Measurements from ENCODE around the gene TMEM164.

Gene TMEM164

DNA sequence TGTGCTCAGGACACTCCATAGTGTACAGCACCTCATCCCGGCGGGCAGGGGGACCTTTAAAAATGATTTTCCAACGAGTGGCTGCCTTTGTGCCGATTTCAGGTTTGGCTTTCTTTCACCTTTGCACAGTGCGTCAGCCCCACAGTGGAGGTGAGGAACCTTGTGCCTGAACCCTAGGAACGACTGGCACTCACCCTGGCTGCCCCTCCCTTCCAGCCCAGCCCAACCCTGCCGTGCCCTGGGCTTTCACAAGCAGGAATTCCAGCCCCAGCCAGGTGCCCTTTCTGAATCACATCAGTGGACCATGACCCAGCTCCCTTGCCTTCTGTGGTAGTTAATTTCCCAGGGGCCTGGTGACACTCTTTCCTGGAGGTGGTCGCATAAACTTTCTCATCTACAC is 1.3 kb downstream of the TMEM164 start:
- DNase-seq = no peak

DNA sequence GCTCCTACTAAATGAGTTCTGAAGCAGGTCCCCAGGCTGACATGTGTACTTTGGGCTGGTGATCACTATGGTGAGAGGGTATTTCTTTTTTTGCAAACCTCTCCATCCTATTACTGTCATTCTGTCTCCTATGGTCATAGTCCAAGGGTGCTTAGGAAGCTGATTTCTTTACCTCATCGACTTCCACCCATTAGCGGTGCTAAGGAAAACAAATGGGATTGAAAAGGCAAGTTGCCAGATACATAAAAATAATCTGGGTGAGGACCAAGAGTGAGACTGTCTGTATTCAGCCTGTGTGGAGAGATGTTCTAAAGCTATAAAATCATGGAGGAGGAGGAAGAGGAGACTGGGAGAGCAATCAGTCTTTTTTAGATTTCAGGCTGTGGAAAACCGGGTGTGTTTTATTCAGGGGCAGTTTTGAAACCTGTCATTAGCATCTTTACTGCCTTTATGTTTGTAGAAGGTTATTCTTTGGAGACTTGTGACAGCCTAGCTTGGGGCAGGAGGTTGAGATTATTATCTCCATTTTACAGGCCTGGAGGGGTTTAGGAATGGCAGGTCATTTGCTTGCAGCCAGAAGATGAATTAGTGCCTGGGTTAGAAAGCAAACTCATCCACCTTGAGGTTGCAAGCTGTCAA is 1.9 kb downstream of the TMEM164 start:
- DNase-seq = no peak

DNA sequence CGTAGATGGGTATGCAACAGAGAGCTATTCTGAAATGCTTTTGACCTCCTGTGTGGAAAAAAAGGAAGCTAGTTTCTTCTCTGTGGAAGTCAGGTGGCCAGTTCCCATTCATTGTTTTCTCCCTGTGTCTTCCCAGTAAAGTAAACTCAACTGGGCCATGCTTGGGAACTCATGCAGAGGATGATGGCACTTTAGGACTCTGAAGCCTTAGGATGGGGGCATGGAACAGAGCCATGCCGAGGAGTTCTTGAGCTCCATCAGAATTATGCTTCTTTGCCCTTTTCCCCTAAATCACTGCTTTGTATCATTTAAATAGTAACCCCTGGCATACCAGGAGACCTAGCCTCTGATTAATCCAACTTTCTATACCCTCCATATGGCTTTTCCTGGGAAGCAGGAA is 3.2 kb downstream of the TMEM164 start:
- DNase-seq = no peak

DNA sequence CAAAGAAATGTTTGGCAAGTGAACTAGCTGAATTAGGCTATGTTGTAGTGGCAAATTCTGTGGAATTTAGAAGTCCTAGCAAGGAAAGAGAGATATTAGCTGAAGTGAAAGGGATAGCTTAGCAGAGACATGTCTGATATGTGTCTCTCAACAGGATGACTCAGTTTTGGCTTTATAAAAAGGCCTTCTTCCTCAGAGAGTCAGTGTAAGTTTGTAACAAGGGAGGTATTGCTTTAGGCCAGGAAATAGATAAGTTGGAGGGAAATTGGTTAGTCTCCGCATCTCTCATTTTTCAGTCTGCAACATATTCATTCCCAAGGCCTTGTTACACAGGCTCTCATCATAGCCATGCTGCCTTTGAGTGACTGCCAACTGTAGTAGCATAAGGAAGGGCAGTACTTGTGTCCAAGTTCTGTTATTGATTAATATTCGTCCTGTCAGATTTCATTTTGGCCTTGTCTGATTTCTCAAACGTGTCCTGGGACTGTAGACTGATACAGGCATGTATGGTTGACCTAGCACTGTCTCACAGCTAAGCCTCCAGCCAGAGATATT is 4.0 kb downstream of the TMEM164 start:
- no peak for DNase-seq

DNA sequence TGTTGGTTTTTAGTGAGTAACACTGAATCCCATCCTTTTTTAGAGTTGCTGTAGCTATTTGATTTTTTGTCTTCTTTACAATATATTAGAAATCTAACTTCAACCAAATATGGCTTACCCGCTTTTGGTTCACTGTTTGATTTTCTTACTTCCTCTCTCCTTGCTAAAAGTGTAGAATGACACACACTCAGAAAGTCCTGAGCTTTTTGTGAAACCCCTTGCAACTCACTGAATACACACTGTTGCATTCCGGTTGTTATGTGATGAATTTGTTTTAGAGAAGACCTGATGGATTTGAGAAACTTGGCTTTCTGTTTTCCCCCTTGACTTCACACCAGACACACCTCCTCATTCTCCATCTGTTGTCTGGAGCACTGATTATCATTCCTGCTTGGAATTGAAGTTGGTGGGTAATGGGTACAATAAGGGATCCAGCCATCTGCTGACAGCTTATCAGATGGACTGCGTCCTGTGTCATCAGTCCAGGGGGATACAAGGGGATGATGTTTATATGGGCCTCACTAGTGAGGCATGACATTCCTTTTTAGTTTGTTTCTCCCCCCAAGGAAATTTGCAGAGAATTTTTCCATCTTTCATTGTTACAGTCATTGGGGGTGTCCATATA is 5.2 kb downstream of the TMEM164 start:
- no peak for DNase-seq

DNA sequence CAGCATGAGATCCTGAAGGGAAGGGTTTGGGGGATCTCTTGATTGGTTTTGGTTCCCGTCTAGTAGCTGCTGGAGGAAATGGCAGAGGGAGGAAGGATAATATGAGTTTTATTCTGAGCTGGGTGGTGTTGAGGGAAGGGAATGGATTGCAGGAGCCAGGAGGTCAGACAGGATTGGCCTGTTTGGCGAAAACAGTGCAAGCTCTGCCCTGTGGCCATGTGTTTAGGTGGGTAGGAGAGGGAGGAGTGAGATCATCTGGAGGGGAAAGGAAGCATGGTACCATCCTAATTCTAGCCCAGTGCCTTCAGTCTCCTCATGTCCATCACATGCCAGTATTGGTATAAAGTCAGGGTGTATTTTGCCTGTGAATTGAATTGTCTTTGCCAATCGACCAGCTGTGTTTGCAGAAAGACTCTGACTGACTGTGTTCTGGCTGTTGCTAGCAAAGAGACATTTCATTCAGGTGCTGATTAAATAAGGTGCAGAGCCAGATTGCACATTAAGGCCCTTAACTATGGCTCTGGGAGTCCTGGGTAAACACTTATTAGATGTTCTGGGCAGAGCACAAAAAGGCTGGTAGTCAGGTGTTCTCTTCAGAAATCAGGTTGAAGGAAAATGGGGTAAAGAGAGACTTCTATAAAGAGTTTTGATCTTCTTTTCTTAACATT is 10.0 kb downstream of the TMEM164 start:
- no peak for DNase-seq

DNA sequence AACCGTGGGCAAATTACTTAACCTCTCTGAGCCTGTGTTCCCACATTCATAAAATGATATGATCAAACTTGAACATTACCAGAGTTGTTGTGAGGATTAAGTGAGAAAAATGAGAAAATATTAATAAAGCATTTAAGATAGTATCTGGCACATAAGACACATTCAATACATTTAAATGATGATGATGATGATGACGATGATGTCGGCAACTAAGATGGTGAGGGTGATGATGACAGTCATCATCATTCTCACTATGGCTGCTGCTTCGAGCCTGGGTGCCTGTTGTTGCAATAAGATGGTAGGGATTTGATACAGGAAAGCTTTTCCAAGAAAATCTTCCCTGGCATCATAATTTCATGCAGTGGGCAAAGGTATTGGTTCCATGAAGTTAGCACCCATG is 11.1 kb downstream of the TMEM164 start:
- DNase-seq = no peak

DNA sequence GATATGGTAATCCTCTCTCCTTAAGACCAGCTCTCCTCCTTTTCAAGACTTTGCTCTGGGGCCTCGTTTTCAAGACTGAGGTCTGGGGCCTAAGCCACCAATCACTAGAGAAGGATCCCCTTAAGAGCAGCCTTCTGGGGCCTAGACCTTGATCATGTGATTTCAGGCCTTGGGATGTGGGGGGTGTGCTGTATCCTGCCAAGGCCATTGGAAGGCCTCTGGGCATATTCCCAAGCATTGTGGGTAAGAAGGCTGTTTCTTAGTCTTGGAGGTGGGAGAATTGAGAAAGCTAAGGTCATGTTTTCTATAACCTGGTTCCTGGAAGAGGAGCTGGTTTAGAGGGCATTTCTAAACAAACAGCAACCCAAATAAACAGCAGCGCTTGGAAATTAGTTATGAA is 12.1 kb downstream of the TMEM164 start:
- no peak for DNase-seq

DNA sequence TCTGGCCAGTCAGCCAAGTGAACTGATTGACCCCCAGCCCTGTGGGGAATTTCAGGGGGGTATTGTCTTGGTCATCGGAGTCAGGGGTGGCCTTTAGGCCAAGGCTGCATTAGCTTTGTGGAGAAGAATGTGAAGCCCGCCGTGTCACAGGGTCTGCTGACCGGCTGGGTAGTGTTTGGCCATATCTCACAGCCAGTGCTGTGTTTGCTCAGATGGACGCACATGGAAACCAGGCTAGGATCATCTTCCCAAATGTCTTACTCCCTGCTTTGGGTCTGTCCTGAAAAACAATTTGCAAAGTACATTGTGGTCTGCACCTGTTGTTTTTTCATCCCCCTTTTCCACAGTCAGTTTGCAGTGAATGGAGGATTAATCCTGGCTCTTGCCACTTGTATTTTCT is 13.0 kb downstream of the TMEM164 start:
- DNase-seq = no peak

DNA sequence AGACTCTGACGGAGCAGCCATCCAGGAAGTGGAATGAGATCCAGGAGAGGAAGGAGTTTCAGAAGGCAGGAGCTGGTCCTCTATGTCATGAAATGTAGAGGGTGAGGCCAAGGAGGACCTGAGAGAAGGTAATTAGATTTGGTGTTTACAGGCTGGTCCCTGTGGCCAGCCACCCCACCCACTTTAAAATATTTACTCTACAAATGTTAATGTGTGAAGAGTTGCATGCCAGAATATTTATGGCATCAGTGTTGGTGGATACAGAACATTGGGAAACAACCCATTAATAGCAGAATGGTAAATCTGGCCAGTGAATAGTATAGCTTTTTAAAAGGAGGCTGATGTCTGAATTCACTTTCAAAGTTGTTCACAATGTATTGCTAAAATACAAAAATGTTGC is 17.6 kb downstream of the TMEM164 start:
- DNase-seq = no peak

DNA sequence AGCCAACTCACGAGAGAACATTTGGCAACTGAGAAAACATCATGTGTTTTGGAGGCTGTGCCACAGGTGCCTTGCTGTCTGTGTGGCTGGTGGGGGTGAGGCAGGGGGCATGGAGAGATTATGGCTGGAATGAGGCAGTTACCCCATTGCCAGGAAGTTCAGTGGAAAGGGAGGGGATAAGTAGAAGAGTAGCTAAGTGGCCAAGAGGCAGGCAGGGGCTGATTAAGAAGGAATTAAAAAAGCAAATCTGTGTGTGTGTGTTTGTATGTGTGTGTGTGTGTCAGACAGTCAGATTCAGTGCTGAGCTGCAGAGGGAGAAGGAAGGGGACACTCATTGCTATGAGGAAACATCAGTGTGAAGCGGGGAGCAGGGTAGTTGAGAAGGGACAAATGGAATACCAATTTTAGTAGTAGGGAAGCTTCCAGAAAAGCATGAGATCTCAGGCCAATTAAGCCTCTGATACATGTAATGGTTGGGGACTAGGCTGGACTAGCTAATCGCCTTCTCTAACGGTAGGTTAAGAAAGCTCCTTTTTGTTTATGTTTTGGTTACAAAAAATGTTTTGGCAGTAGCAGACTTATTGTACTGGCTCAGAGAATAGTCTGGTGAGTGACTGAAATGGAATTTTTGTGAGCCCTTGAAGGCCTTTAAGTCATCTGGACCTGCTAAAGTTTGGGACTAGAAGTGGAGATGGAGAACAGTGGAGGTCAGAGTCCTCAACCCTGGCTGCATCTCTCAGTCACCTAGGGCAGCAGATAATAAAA is 18.5 kb downstream of the TMEM164 start:
- no peak for DNase-seq

DNA sequence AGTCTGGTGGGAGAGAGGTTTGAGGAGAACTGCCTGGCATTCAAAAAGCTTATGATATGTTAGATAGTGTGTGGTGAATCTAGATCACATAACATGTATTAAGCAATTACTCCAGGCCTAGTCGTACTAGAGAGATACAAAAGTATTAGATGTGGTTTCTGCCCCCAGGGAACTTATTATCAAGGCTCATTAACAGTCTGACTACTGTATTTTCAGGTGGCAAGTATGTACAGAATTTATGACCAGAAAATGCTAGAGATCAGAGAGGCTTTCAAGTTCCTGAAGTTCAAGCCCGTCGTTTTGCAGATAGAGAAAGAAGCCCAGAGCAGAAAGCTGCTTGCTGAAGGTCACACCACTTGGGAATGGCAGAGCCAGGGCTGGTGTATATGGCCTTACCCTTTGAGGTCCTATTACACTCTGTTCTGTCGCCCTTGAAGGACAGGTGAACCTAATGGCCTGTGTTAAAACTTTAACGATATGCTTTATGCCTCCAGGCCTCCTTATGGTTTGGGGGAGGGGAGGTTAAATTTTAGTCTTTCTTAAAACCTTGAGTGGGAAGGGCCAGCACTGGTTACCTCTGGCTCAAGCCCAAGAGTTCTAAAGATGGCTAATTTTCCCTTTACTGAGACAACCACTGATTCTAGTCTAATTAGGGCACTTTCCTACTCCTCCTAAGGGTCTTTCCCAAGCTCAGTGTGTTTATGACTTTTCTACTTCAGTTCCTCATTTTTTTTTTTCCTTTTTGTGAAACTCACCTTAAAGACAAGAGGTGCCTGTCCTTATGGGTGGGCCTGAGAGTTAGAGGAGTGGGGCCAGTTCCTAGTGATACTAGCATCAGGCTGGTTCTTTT is 19.9 kb downstream of the TMEM164 start:
- no peak for DNase-seq

DNA sequence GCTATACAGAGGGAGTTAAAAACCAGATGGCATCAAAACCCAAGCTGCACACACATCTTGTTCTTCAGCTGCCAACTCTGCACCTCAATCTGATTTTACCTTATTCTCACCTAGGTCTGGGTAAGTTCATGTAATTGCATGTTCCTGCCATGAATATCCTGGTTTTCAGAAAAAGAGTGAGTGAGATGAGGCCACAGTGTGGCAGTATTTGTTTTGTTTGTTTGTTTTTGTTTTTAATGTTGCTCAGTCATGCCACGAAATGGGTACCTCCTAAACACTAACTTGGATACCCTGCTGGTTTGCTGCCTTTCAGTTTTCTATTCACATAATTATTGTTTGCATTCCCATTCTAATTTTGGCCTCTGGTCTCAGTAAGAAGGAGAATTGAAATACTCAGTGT is 22.5 kb downstream of the TMEM164 start:
- DNase-seq = no peak

DNA sequence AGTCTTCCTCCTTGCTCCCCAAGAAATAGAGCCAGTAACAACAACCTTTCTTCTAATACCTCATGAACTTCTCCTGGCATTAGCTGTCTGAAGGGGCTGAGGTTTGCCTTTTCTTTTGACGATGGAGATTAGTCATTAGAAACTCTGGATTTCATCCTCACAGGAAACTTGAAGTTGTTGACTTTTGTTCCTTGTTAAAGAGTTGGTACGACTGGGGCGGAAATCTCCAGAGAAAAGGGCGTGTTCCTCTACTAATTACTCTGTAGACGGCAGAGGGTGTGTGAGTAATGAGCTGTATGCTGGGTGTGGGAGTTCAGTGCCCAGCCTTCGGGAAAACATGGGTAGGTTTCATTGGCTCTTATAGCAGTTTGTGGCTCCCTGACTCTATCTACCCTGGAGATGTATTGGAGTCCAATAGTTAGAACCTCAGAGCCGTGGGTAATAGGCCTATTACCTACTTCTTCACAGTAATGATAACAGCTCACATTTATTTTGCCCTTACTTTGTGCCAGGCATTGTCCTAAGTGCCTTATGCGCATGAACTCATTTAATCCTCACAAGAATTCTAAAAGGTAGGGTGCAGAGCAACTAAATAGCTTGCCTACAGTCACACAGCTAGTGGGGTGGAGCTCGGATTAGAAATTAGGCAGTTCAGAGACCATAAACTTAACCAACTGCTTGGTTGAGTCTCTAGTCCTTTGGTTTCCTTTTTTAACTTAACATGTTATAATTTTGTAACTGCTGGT is 23.4 kb downstream of the TMEM164 start:
- no peak for DNase-seq

DNA sequence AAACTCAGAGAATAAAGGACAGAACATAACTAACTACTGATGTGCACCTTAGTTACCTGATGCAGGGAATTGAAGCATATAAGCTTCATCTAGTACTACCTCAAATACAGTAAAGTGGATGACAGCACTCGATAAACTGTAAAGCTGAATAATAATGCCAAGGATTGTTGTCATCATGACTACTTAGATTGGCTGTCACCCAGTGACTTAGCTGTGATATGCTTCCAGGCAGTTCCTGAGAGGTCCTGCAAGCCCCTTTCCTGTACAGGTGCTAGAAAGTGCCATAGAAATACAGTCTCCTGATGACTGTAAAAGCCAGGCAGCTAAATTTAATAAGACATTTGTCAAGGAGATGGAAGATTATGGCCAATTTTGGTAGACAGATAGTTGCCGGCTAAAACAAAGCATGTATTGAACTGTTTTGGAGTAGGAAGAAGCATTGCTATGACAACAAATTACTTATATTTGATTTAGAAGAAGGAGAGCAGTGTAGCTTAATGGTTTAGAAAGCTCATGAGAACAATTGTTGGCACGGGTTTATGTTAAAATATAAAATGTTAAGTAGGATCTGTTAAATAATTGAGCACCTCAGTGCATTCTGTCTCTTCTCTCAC is 29.7 kb downstream of the TMEM164 start:
- DNase-seq = no peak

DNA sequence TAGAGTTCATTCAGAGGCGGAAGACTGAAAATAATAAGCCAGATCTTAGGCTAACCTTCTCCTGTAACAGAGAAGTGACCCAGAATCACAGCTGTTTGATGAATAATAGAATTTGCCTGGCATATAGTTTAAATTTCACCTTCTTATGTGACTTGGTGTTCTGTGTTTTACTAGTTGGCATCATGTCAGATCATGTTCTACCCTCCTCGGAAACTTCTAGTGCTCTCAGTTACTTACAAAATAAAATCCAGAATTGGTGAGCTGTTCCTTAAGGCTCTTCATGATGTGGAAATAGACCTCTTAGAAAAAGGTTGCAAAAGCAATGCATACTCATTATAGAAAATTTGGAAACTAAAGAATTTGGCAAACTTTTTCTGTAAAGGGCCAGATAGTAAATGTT is 31.1 kb downstream of the TMEM164 start:
- DNase-seq = no peak

DNA sequence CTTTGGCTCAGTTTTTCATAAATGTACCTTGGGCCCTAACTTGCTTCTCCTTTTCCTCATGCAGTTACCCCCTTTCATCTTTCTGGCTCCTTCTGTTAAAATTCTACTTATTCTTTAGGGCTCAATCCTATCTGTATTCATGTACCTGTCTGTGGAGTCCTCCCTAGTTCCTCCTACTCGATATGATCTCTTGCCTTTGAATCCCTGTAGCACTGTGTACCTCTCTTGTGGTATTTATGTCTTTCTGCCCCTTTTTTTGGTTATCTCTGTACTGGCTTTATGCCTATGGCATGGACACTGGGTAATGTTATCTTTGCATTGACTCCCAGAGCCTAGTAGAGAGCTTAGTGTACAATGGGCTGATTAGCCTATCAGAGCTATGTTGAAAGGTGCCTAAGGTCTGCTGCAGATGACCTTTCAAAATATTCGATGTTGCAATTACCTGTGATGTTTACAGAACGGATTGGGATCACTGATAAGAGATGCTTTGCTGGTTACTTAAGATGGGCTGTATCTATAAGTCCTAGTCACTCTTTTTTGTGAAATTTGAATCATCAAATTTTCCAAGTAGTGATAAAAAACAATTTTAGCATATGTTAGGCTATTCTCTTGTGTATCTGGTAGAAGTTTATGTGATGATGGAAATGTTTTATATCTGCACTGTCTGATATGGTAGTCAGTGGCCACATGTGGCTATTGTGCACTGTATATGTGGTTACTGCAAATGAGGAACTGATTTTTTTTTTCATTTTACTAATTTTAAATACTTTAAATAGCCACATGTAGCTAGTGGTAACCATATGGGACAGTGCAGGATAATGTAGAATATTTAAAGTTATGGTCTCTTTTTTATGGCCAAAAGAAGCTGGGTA is 33.5 kb downstream of the TMEM164 start:
- DNase-seq = no peak

DNA sequence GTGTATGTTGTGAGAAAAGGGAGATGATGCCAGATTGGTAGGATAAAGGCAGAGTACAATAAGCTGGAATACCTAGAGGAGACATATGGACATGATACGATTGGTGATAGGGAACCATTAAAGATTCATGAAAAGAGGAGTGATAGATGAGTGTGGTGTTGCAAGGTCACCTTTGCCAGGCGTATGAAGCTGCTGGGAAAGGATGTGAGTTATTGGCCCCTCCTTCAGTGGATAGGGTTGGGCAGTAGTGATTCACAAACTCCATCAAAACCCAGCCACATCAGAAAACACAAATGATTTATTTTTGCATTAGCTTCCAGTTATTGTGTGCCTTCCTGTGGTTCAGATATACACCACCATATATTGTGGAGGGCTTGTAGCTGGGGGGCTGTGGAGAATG is 34.3 kb downstream of the TMEM164 start:
- no peak for DNase-seq

DNA sequence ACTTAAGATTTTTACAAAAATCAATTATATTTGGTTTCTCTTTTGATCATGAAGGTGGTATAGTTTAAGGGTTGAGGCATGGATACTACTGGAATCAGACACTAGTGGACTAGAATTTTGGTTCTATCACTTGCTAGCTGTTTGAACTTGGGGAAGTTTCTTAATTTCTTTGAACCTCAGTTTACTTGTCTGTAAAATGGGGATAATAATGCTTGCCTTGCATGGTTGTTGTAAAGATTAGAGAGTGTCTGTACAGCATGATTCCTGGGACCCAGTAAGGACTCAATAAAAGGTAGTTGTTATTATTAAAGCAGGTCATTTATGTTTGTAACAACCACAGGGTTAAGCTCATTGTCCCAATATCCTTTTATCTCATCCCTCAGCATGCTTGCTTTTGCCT is 36.0 kb downstream of the TMEM164 start:
- DNase-seq = no peak

DNA sequence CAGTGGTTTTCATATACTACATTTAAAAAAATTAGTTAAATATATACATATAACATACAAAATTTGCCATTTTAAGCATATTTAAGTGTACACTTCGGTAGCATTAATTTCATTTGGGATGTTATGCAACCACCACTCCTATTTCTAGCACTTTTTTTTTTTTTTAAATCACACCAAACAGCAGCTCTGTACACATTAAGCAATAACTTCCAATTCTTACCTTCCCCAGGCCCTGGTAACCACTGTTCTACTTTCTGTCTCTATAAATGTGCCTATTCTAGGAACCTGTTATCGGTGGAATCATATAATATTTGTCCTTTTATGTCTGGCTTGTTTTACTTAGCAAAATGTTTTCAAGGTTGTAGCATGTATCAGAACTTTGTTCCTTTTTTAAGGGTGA is 39.1 kb downstream of the TMEM164 start:
- DNase-seq = no peak
